ENCODE data around the gene CLDN11. TPM values are rescaled to one million over a fixed set of nuclear protein-coding genes. Genes with fewer than 3 reads are reported as not detected.

Gene CLDN11
- polyA plus RNA-seq, 1 donor from 2014 or later: 0.98 TPM

DNA sequence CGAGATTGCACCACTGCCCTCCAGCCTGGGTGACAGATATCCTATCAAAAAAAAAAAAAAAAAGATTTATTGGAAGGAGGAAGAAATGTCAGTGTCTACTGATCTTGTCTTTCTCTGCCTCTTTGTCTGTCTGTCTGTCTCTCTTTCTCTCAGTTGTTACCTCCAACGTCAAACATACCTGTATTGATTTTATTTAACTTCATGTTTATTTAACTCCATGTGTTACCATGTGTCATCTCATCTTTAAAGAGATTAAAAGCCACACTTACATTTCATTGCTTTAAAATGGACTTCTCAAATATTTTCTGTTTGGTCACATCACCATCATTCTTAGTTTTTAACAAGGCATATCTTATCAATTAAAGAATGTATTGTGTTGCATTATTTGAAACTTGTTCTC is 9.4 kb downstream of the CLDN11 start:
- TF ChIP-seq MXI1 (conservative IDR thresholded peaks at IDR 0.05; ENCODE audit: poor library complexity, severe bottlenecking) (no peak), EP300 (conservative IDR thresholded peaks at IDR 0.05; ENCODE audit: poor library complexity, severe bottlenecking) (no peak), EZH2 (IDR thresholded peaks at IDR 0.05; ENCODE audit: borderline replicate concordance, insufficient read depth, low read length, poor library complexity, severe bottlenecking) (no peak), RAD21 (conservative IDR thresholded peaks at IDR 0.05) (no peak), TAF1 (IDR thresholded peaks at IDR 0.05; ENCODE audit: low read depth) (no peak), POLR2AphosphoS5 (IDR thresholded peaks at IDR 0.05) (no peak), SMC3 (conservative IDR thresholded peaks at IDR 0.05; ENCODE audit: poor library complexity) (no peak)
- TF ChIP-seq, protein P1, sequence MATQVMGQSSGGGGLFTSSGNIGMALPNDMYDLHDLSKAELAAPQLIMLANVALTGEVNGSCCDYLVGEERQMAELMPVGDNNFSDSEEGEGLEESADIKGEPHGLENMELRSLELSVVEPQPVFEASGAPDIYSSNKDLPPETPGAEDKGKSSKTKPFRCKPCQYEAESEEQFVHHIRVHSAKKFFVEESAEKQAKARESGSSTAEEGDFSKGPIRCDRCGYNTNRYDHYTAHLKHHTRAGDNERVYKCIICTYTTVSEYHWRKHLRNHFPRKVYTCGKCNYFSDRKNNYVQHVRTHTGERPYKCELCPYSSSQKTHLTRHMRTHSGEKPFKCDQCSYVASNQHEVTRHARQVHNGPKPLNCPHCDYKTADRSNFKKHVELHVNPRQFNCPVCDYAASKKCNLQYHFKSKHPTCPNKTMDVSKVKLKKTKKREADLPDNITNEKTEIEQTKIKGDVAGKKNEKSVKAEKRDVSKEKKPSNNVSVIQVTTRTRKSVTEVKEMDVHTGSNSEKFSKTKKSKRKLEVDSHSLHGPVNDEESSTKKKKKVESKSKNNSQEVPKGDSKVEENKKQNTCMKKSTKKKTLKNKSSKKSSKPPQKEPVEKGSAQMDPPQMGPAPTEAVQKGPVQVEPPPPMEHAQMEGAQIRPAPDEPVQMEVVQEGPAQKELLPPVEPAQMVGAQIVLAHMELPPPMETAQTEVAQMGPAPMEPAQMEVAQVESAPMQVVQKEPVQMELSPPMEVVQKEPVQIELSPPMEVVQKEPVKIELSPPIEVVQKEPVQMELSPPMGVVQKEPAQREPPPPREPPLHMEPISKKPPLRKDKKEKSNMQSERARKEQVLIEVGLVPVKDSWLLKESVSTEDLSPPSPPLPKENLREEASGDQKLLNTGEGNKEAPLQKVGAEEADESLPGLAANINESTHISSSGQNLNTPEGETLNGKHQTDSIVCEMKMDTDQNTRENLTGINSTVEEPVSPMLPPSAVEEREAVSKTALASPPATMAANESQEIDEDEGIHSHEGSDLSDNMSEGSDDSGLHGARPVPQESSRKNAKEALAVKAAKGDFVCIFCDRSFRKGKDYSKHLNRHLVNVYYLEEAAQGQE (IDR thresholded peaks at IDR 0.05; ENCODE audit: borderline replicate concordance): no peak
- TF ChIP-seq, protein P2, sequence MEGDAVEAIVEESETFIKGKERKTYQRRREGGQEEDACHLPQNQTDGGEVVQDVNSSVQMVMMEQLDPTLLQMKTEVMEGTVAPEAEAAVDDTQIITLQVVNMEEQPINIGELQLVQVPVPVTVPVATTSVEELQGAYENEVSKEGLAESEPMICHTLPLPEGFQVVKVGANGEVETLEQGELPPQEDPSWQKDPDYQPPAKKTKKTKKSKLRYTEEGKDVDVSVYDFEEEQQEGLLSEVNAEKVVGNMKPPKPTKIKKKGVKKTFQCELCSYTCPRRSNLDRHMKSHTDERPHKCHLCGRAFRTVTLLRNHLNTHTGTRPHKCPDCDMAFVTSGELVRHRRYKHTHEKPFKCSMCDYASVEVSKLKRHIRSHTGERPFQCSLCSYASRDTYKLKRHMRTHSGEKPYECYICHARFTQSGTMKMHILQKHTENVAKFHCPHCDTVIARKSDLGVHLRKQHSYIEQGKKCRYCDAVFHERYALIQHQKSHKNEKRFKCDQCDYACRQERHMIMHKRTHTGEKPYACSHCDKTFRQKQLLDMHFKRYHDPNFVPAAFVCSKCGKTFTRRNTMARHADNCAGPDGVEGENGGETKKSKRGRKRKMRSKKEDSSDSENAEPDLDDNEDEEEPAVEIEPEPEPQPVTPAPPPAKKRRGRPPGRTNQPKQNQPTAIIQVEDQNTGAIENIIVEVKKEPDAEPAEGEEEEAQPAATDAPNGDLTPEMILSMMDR (IDR thresholded peaks at IDR 0.05; ENCODE audit: poor library complexity, severe bottlenecking): no peak
- Histone ChIP-seq H4K20me1 (ENCODE audit: insufficient read depth) (no peaks in the 10 kb centered on the region), H3K4me2 (ENCODE audit: low read length) (no peak overlapping the region), H3K27ac (ENCODE audit: low read length) (no peak overlapping the region), H3K4me3 (ENCODE audit: low read length) (no peak overlapping the region), H3K9me2 (ENCODE audit: insufficient read depth, low read length) (no peaks in the 10 kb centered on the region), H3K36me3 (ENCODE audit: insufficient read depth, low read length) (no peaks in the 10 kb centered on the region), H3K79me2 (replicated peaks; ENCODE audit: insufficient read depth, low read length) (no peaks in the 10 kb centered on the region), H3K9ac (ENCODE audit: low read length) (no peak overlapping the region), H3F3A (ENCODE audit: insufficient read depth, low read length, poor library complexity, severe bottlenecking) (no peaks in the 10 kb centered on the region), H3K9me3 (ENCODE audit: low read length) (no peaks in the 10 kb centered on the region), H2AFZ (ENCODE audit: low read depth, low read length) (no peak overlapping the region), H3K27me3 (ENCODE audit: insufficient read depth, low read depth, low read length) (no peaks in the 10 kb centered on the region)

GRCh38 chr3:170429050-170429449 is 10.4 kb downstream of the CLDN11 start:
- Histone ChIP-seq H3K9me3 (ENCODE audit: low read length) (no peaks in the 10 kb centered on the region), H3F3A (ENCODE audit: insufficient read depth, low read length, poor library complexity, severe bottlenecking) (no peaks in the 10 kb centered on the region), H4K20me1 (ENCODE audit: insufficient read depth) (no peaks in the 10 kb centered on the region), H3K79me2 (replicated peaks; ENCODE audit: insufficient read depth, low read length) (no peaks in the 10 kb centered on the region), H3K4me2 (ENCODE audit: low read length) (no peak overlapping the region), H3K36me3 (ENCODE audit: insufficient read depth, low read length) (no peaks in the 10 kb centered on the region), H3K9me2 (ENCODE audit: insufficient read depth, low read length) (no peaks in the 10 kb centered on the region), H3K27me3 (ENCODE audit: insufficient read depth, low read depth, low read length) (no peaks in the 10 kb centered on the region), H3K4me3 (ENCODE audit: low read length) (no peak overlapping the region), H3K27ac (ENCODE audit: low read length) (no peak overlapping the region), H3K9ac (ENCODE audit: low read length) (no peak overlapping the region), H2AFZ (ENCODE audit: low read depth, low read length) (no peak overlapping the region)
- TF ChIP-seq, protein P2 (IDR thresholded peaks at IDR 0.05; ENCODE audit: poor library complexity, severe bottlenecking): no peak
- TF ChIP-seq RAD21 (conservative IDR thresholded peaks at IDR 0.05) (no peak), EP300 (conservative IDR thresholded peaks at IDR 0.05; ENCODE audit: poor library complexity, severe bottlenecking) (no peak), POLR2AphosphoS5 (IDR thresholded peaks at IDR 0.05) (no peak), TAF1 (IDR thresholded peaks at IDR 0.05; ENCODE audit: low read depth) (no peak), SMC3 (conservative IDR thresholded peaks at IDR 0.05; ENCODE audit: poor library complexity) (no peak), EZH2 (IDR thresholded peaks at IDR 0.05; ENCODE audit: borderline replicate concordance, insufficient read depth, low read length, poor library complexity, severe bottlenecking) (no peak), MXI1 (conservative IDR thresholded peaks at IDR 0.05; ENCODE audit: poor library complexity, severe bottlenecking) (no peak)
- TF ChIP-seq, protein P1 (IDR thresholded peaks at IDR 0.05; ENCODE audit: borderline replicate concordance): no peak
